ENCODE measurements around the gene POLN. TPM values are rescaled to one million over a fixed set of nuclear protein-coding genes. Genes with fewer than 3 reads are reported as not detected.

The POLN gene
- total and polyA plus RNA-seq, 2 of the 4 experiments (the other 2 are of a cell fraction), result 0.63 to 0.72 TPM

DNA sequence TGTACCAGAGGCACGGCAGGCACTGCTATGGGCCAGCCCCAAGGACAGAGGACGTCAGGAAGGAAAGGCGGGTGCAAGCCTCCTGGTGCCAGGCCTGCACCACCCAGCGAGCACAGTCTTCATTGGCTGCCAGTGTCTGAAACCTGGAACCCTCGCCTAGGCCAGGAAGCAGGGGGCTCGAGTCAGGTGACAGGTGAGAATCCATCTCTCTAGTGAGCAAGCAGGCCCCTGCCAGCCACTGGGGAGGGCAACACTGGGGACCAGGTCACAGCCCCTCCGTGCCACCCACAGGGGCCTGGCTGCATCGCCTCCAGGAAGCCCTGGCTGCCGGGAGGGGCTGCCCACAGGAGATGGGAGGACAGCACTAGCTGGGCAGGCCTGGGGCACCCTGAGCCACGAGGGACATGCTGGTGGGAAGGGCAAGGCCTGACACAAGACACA is 6.9 kb upstream of the POLN start:
- H3K14ac ChIP-seq (replicated peaks; ENCODE audit: low read depth, low read length), result no peak overlapping the region
- 83% methylated on average over 7 of the region's 10 CpGs; no CpG with 5 or more reads in 1 of the 2 experiments for WGBS, 2 experiments (ENCODE audit: extremely low coverage in 2 of 2, insufficient read length in 1 of 2)
- H2BK20ac ChIP-seq (ENCODE audit: low read depth, low read length), result no peak overlapping the region
- H4K8ac ChIP-seq (ENCODE audit: low read depth in 2 of 2, low read length in 2 of 2), result no peak overlapping the region
- no peak overlapping the region for H3K23ac ChIP-seq (ENCODE audit: low read depth, low read length)
- H2AFZ ChIP-seq (replicated peaks; ENCODE audit: low read length, poor library complexity), result no peak overlapping the region
- BruUV-seq (replicated peaks), result no TSS peak
- no peaks in the 10 kb centered on the region for H3K27me3 ChIP-seq (ENCODE audit: control insufficient read depth, insufficient read depth, low read length)
- dilution Hi-C loops (cut with HindIII; ENCODE audit: low sequenced_read_pairs, unreplicated experiment) (no loop called here), intact Hi-C loops (cut with micrococcal nuclease) (no loop called here), in situ Hi-C loops (cut with MboI; ENCODE audit: low sequenced_read_pairs) (no loop called here)
- no peak overlapping the region for H2AK9ac ChIP-seq (replicated peaks; ENCODE audit: low read depth, low read length, poor library complexity)
- H4K5ac ChIP-seq (ENCODE audit: low read depth, low read length), result no peak overlapping the region
- no peak overlapping the region for H2AK5ac ChIP-seq (ENCODE audit: low read depth, low read length)
- H2BK15ac ChIP-seq (ENCODE audit: low read depth, low read length), result no peak overlapping the region
- no peak for ATAC-seq (ENCODE audit: low read depth)
- H3K9me3 ChIP-seq (ENCODE audit: control insufficient read depth, insufficient read depth, low read length), result no peaks in the 10 kb centered on the region
- 0 out of 2 replicates have a peak, but pooled peaks cover 3% of the 10 kb centered on the region for H3K9me1 ChIP-seq (ENCODE audit: insufficient read depth, low read length)
- no peak overlapping the region for H4K91ac ChIP-seq (ENCODE audit: insufficient read depth, low read depth, low read length)
- no peak overlapping the region for H2BK5ac ChIP-seq (ENCODE audit: low read depth, low read length, poor library complexity, severe bottlenecking)
- no peak overlapping the region for H3K9ac ChIP-seq (ENCODE audit: low read depth, low read length)
- H3K36me3 ChIP-seq (ENCODE audit: control insufficient read depth, insufficient read depth, low read length), result peaks cover 51% of the 10 kb centered on the region
- peaks cover 3% of the 10 kb centered on the region; the same call in 1 of the 2 replicates for H3K4me1 ChIP-seq (ENCODE audit: control insufficient read depth, insufficient read depth, low read length)
- no peak for DNase-seq
- H2BK120ac ChIP-seq (ENCODE audit: low read depth, low read length), result no peak overlapping the region
- no peak overlapping the region for H3K27ac ChIP-seq (ENCODE audit: insufficient read depth, low read length)
- no peak overlapping the region for H3K4me2 ChIP-seq (ENCODE audit: low read depth, low read length)
- no peak overlapping the region for H3K4ac ChIP-seq (ENCODE audit: low read depth, low read length)
- no peak overlapping the region for H3K4me3 ChIP-seq (ENCODE audit: insufficient read depth, low read depth, low read length)
- TF ChIP-seq, protein P1, sequence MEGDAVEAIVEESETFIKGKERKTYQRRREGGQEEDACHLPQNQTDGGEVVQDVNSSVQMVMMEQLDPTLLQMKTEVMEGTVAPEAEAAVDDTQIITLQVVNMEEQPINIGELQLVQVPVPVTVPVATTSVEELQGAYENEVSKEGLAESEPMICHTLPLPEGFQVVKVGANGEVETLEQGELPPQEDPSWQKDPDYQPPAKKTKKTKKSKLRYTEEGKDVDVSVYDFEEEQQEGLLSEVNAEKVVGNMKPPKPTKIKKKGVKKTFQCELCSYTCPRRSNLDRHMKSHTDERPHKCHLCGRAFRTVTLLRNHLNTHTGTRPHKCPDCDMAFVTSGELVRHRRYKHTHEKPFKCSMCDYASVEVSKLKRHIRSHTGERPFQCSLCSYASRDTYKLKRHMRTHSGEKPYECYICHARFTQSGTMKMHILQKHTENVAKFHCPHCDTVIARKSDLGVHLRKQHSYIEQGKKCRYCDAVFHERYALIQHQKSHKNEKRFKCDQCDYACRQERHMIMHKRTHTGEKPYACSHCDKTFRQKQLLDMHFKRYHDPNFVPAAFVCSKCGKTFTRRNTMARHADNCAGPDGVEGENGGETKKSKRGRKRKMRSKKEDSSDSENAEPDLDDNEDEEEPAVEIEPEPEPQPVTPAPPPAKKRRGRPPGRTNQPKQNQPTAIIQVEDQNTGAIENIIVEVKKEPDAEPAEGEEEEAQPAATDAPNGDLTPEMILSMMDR (conservative IDR thresholded peaks at IDR 0.05; ENCODE audit: low read depth, low read length), result no peak
- TF ChIP-seq POLR2A (IDR thresholded peaks at IDR 0.05; ENCODE audit: low read depth, low read length) (no peak), SMC3 (IDR thresholded peaks at IDR 0.05; ENCODE audit: low read depth, low read length) (no peak), RCOR1 (IDR thresholded peaks at IDR 0.05; ENCODE audit: insufficient replicate concordance, low read length) (no peak), FOS (IDR thresholded peaks at IDR 0.05; ENCODE audit: low read depth, low read length) (no peak), RFX5 (IDR thresholded peaks at IDR 0.05; ENCODE audit: low read depth, low read length) (no peak), NFE2L2 (IDR thresholded peaks at IDR 0.05; ENCODE audit: low read depth, low read length) (no peak), USF2 (IDR thresholded peaks at IDR 0.05; ENCODE audit: low read depth, low read length) (no peak), BHLHE40 (IDR thresholded peaks at IDR 0.05; ENCODE audit: low read depth, low read length) (no peak), RAD21 (IDR thresholded peaks at IDR 0.05; ENCODE audit: low read length) (no peak), MXI1 (IDR thresholded peaks at IDR 0.05; ENCODE audit: borderline replicate concordance, low read depth, low read length) (no peak), MAFK (IDR thresholded peaks at IDR 0.05; ENCODE audit: low read depth, low read length) (no peak), MAZ (IDR thresholded peaks at IDR 0.05; ENCODE audit: borderline replicate concordance, low read depth, low read length) (no peak), CHD1 (IDR thresholded peaks at IDR 0.05; ENCODE audit: low read depth, low read length) (no peak), CEBPB (IDR thresholded peaks at IDR 0.05; ENCODE audit: low read depth, low read length) (no peak)
- TF ChIP-seq, protein P2, sequence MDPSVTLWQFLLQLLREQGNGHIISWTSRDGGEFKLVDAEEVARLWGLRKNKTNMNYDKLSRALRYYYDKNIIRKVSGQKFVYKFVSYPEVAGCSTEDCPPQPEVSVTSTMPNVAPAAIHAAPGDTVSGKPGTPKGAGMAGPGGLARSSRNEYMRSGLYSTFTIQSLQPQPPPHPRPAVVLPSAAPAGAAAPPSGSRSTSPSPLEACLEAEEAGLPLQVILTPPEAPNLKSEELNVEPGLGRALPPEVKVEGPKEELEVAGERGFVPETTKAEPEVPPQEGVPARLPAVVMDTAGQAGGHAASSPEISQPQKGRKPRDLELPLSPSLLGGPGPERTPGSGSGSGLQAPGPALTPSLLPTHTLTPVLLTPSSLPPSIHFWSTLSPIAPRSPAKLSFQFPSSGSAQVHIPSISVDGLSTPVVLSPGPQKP (IDR thresholded peaks at IDR 0.05; ENCODE audit: borderline replicate concordance, low read depth, low read length), result no peak
- ChIA-PET POLR2A (ENCODE audit: unreplicated experiment) (no interaction called here), CTCF (no interaction called here)
- H3K18ac ChIP-seq (ENCODE audit: low read depth, low read length), result no peak overlapping the region
- H3K56ac ChIP-seq (ENCODE audit: extremely low read depth, insufficient read depth, low read length), result no peak overlapping the region
- peaks cover 23% of the 10 kb centered on the region for H4K20me1 ChIP-seq (ENCODE audit: insufficient read depth, low read length)
- H3K79me1 ChIP-seq (ENCODE audit: low read depth in 1 of 2, low read length in 2 of 2), result peaks cover 3 to 14% of the 10 kb centered on the region in 2 experiments; a peak in 3 of 4 replicates

Measured in IMR-90 (cell line).